NCI-H2081 (cell line): ENCODE measurements around the gene ZBTB5.
A peak's percentile ranks its signal among the peaks of the same experiment; 100 is the strongest.
"Not testable (repeated sequence)": the region's sequence is repeated elsewhere in the genome, so short reads cannot be mapped to it uniquely, and the experiment has no call there.

ENCODE experiments used
- DNase-seq, 2 experiments: peaks; one replicate each; lab custom pipeline; 2025; lab: John Stamatoyannopoulos, UW

ZBTB5 gene

GRCh38 chr9:37486256-37486615 lies 21.0 kb upstream of the ZBTB5 start:
- DNase-seq, result no peak

- peak; percentile 94 to 96 for DNase-seq
Measured at GRCh38 chr9:37485389-37486255, 20.4 kb upstream of the ZBTB5 start, which contains the start of gene POLR1E. Gene POLR1E (plus strand): TSS chr9:37485948. CDS start chr9:37486048, 100 bp downstream.

GRCh38 chr9:37480759-37481158 lies 15.5 kb upstream of the ZBTB5 start:
- no peak for DNase-seq

- DNase-seq, result not testable (repeated sequence)
Measured at GRCh38 chr9:37477987-37478619, 12.9 kb upstream of the ZBTB5 start.

GRCh38 chr9:37477443-37477842 lies 12.2 kb upstream of the ZBTB5 start:
- not testable (repeated sequence) for DNase-seq

GRCh38 chr9:37476930-37477329 lies 11.7 kb upstream of the ZBTB5 start:
- DNase-seq, result no peak

- DNase-seq, result no peak
Measured at GRCh38 chr9:37474438-37474837, 9.2 kb upstream of the ZBTB5 start.

GRCh38 chr9:37473982-37474381 lies 8.7 kb upstream of the ZBTB5 start:
- DNase-seq, result not testable (repeated sequence)

GRCh38 chr9:37471942-37472684 lies 6.9 kb upstream of the ZBTB5 start:
- DNase-seq, result no peak

- DNase-seq, result no peak
Measured at GRCh38 chr9:37468620-37469019, 3.4 kb upstream of the ZBTB5 start.

GRCh38 chr9:37467530-37467929 lies 2.3 kb upstream of the ZBTB5 start:
- not testable (repeated sequence) for DNase-seq

GRCh38 chr9:37466037-37466709 lies 923 bp upstream of the ZBTB5 start:
- peak; percentile 85 to 88 for DNase-seq

- peak in 1 of 2 experiments; percentile 75 for DNase-seq
Measured at GRCh38 chr9:37464426-37465248, 613 bp downstream of the ZBTB5 start.

- DNase-seq, result no peak
Measured at GRCh38 chr9:37464006-37464405, 1.2 kb downstream of the ZBTB5 start.

- no peak for DNase-seq
Measured at GRCh38 chr9:37456817-37457216, 8.4 kb downstream of the ZBTB5 start.

- no peak for DNase-seq
Measured at GRCh38 chr9:37455884-37456647, 9.2 kb downstream of the ZBTB5 start.

GRCh38 chr9:37454238-37454637 lies 11.0 kb downstream of the ZBTB5 start:
- no peak for DNase-seq

- DNase-seq, result peak in 1 of 2 experiments; percentile 27
Measured at GRCh38 chr9:37453827-37454226, 11.4 kb downstream of the ZBTB5 start.

GRCh38 chr9:37452611-37453010 lies 12.6 kb downstream of the ZBTB5 start:
- DNase-seq, result no peak

- no peak for DNase-seq
Measured at GRCh38 chr9:37451628-37452027, 13.6 kb downstream of the ZBTB5 start.
